BJ (cell line): ENCODE results near the gene KMT5B. TPM values are rescaled to one million over a fixed set of nuclear protein-coding genes. Genes with fewer than 3 reads are reported as not detected.

Experiments used
- CTCF ChIA-PET: fragments of 350-600 bp; formaldehyde crosslinking; extraction: SDS; loops from one replicate; lab custom pipeline; 2021; ENCODE audit warnings: antibody characterized with exemption, inconsistent platforms; lab: Yijun Ruan, JAX
- POLR2A ChIA-PET: fragments of 300-600 bp; sonication (Branson Sonifier 250); formaldehyde crosslinking; extraction: SDS; loops from one replicate; lab custom pipeline; 2021; ENCODE audit warnings: antibody characterized with exemption; lab: Charles Lee
- DNase-seq: peaks from one replicate; pipeline ENCODE4 v3.0.0-alpha.2; 2011; ENCODE audit warnings: low read depth
- H3K27me3 ChIP-seq: 2 replicates; pipeline ENCODE4 v1.6.0; 2011; ENCODE audit warnings: low read length; ENCODE audit not compliant: control insufficient read depth, insufficient read depth
- H3K36me3 ChIP-seq: 2 replicates; pipeline ENCODE4 v1.5.1; 2011; ENCODE audit warnings: low read length; ENCODE audit not compliant: control insufficient read depth, insufficient read depth
- H3K4me3 ChIP-seq: 2 replicates; pipeline ENCODE4 v1.5.1; 2011; ENCODE audit warnings: low read depth, mild to moderate bottlenecking, control low read depth, low read length
- CTCF ChIP-seq: IDR thresholded peaks from 2 replicates; pipeline ENCODE4 v1.5.1; 2011; ENCODE audit warnings: low read depth, mild to moderate bottlenecking, control low read depth, inconsistent platforms, low read length, moderate library complexity; ENCODE audit not compliant: insufficient read depth
- polyA plus RNA-seq: library from polyadenylated mRNA; depleted of rRNA; stranded (reverse); fragments of >200 nt; gene quantifications from 2 replicates; pipeline ENCODE4 v1.2.3, GENCODE V29; 2011

KMT5B gene
- polyA plus RNA-seq, 1 experiment: 7.3 TPM

- Histone ChIP-seq H3K36me3 (no peaks in the 10 kb centered on the region; the same call in 1 of the 2 replicates), H3K4me3 (no peak overlapping the region), H3K27me3 (no peaks in the 10 kb centered on the region)
- CTCF ChIA-PET: no interaction called here
- DNase-seq: no peak
- POLR2A ChIA-PET: no interaction called here
- TF ChIP-seq CTCF: no peak
These were observed 87.9 kb downstream of the KMT5B start for GRCh38 chr11:68125164-68125563.

- TF ChIP-seq CTCF: no peak
- Histone ChIP-seq H3K4me3 (no peak overlapping the region), H3K27me3 (no peaks in the 10 kb centered on the region), H3K36me3 (no peaks in the 10 kb centered on the region; the same call in 1 of the 2 replicates)
- ChIA-PET POLR2A (no interaction called here), CTCF (no interaction called here)
- DNase-seq: no peak
These were observed 90.1 kb downstream of the KMT5B start for GRCh38 chr11:68122936-68123539.

GRCh38 chr11:68121067-68121899, 91.8 kb downstream of the KMT5B start, which contains the start of gene CHKA:
CHKA (minus strand) TSS chr11:68121388; CDS start chr11:68121177, 211 bp downstream.
- POLR2A ChIA-PET: no interaction called here

GRCh38 chr11:68120273-68121066, 92.6 kb downstream of the KMT5B start:
- no peak for DNase-seq
- CTCF ChIA-PET: interaction anchor here (1.6 kb wide), 1 partner anchor 89 kb away, joined by 5 read pairs; no protein-coding TSS in a partner anchor

More at GRCh38 chr11:68121067-68121899, 91.8 kb downstream of the KMT5B start, which contains the start of gene CHKA:
- Histone ChIP-seq H3K27me3 (no peaks in the 10 kb centered on the region), H3K4me3 (peak within 1 kb of the TSS; percentile 44), H3K36me3 (no peaks in the 10 kb centered on the region; the same call in 1 of the 2 replicates)
- peak; percentile 22 for DNase-seq
- no peak for TF ChIP-seq CTCF
- CTCF ChIA-PET: interaction anchor here (0.6 to 1.6 kb wide), 2 partner anchors 50 to 88 kb away, joined by 3 to 5 read pairs; no protein-coding TSS in a partner anchor

More at GRCh38 chr11:68120273-68121066, 92.6 kb downstream of the KMT5B start:
- no peak for TF ChIP-seq CTCF
- POLR2A ChIA-PET: no interaction called here
- H3K27me3 ChIP-seq: no peaks in the 10 kb centered on the region
- H3K36me3 ChIP-seq: no peaks in the 10 kb centered on the region; the same call in 1 of the 2 replicates
- H3K4me3 ChIP-seq: peak overlapping the region; percentile 44
